Fibroblast of villous mesenchyme (primary cell): Measurements from ENCODE around the gene SLC51A. TPM values are rescaled to one million over a fixed set of nuclear protein-coding genes. Genes with fewer than 3 reads are reported as not detected.
A peak's percentile ranks its signal among the peaks of the same experiment; 100 is the strongest.
"Not testable (repeated sequence)": the region's sequence is repeated elsewhere in the genome, so short reads cannot be mapped to it uniquely, and the experiment has no call there.

Experiments used
- DNase-seq: peaks from one replicate; pipeline ENCODE4 v3.0.0-alpha.2; 2010; ENCODE audit warnings: low read depth
- H3K4me3 ChIP-seq: 2 replicates; pipeline ENCODE4 v1.5.1; 2011; ENCODE audit warnings: low read depth, mild to moderate bottlenecking, low read length
- CTCF ChIP-seq: IDR thresholded peaks from 2 replicates; pipeline ENCODE4 v1.5.1; 2012; ENCODE audit warnings: low read depth, mild to moderate bottlenecking, low read length; ENCODE audit not compliant: insufficient read depth
- total RNA-seq: library from RNA; depleted of rRNA; stranded (reverse); fragments of >200 nt; gene quantifications from 2 replicates; pipeline ENCODE4 v1.2.3, GENCODE V29; 2012

Gene SLC51A
- total RNA-seq, 1 donor: not detected

- DNase-seq: peak; percentile 73
- no peak overlapping the region for H3K4me3 ChIP-seq
- TF ChIP-seq CTCF: no peak
These were observed 13.8 kb upstream of the SLC51A start for GRCh38 chr3:196202516-196202970.

DNA sequence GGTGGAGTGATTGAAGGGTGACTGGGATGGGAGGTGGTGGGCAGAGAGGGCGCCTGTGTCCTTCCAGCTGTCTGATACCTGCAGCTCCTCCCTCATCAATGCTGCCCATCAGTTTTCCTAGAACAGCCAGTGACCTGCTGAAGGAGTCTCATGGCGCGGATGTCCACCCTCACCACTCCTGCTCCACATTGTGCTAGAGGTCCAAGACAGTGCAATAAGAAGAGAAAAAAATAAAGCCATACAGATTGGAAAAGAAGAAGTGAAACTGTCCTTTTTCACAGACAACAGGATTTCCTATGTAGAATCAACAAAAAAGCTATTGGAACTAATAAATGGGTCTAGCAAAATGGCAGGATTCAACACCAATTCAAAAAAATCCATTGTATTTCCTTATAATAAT, 12.5 kb upstream of the SLC51A start:
- TF ChIP-seq CTCF: no peak
- H3K4me3 ChIP-seq: no peak overlapping the region
- DNase-seq: no peak

GRCh38 chr3:196205442-196206205, 10.7 kb upstream of the SLC51A start:
- DNase-seq, H3K4me3 ChIP-seq: not testable (repeated sequence)

GRCh38 chr3:196207159-196207832, 9.0 kb upstream of the SLC51A start:
- H3K4me3 ChIP-seq: peak overlapping the region; percentile 49
- no peak for TF ChIP-seq CTCF
- DNase-seq: no peak

GRCh38 chr3:196207833-196208607, 8.3 kb upstream of the SLC51A start:
- H3K4me3 ChIP-seq: peak overlapping the region; percentile 61
- peak; percentile 26 for DNase-seq
- no peak for TF ChIP-seq CTCF

GRCh38 chr3:196208942-196209695, 7.2 kb upstream of the SLC51A start:
- no peak for DNase-seq
- no peak for TF ChIP-seq CTCF
- H3K4me3 ChIP-seq: no peak overlapping the region

- H3K4me3 ChIP-seq, DNase-seq: not testable (repeated sequence)
These were observed 6.2 kb upstream of the SLC51A start for GRCh38 chr3:196209944-196210672.
